Measurements from ENCODE around the gene AP1G2.

AP1G2 gene

DNA sequence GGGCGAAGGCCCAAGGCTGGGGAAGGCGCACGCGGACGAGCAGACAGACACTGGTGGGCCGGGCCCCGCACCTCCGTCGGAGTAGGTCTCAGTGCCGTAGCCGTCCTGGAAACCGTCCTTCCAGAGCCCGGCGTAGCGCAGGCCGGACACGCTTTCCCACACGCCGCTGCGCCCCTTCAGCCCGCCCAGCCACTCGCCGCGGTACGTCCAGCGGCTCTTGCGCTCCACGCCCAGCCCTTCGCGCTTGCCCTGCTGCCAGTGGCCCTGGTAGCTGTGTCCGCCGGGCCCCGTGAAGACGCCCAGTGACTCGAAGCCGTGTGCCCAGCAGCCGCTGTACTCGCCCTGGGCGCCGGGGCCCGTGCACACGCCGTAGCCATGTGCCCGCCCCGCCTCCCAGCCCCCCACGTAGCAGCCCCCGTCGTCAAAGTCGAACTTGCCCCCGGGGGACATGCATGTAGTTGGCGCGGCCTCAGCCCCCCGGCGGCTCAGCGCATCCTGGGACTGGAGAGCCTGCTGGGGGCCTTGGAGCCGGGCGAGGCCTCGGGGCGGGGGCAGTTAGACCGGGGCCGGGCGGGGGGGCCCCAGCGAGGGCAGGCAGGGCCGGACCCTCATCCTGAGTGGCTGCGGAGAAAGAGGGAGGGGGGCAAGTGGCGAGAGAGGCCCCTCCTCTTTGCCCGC lies 9.6 kb upstream of the AP1G2 start:
- peaks cover 44% of the 10 kb centered on the region for H3K27me3 ChIP-seq (replicated peaks)

DNA sequence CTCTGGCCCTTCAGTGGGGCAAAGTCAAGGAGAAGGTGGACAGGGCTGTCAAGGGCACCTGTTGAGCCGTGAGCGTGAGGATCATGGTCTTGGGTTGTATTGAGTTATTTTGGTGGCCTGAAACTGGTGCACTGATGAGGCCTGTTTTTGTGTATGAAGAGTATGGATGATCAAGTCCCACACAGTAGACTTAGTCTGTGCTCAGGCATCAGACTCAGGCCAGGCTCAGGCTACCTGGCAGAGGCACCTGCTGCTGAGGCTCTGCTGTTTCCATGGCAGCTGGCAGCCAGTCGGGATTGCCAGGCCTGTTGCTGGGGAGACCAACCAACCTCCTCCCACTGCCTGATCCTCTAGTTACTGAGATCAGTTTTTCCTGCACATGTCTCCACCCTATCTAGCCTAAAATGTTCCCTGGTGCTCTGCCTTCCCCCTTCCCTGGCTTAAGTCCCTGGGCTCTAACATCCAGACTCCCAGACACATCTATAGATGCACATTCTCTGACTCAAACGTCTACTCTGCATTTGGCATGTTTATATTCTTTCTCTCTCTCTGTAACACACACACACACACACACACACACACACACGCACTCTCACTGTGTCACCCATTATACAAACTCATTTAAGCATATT lies 5.9 kb upstream of the AP1G2 start:
- in situ Hi-C loops (cut with HindIII; ENCODE audit: low pct_ligation_motif_present, low sequenced_read_pairs) = no loop called here
- no peaks in the 10 kb centered on the region for H3K36me3 ChIP-seq (replicated peaks)
- H3K4me3 ChIP-seq (ENCODE audit: low read depth, low read length) = no peak overlapping the region
- DNase-seq = no peak
- peaks cover 32% of the 10 kb centered on the region for H3K27me3 ChIP-seq (replicated peaks)
- H3K27ac ChIP-seq = no peak overlapping the region
- TF ChIP-seq, protein P1, sequence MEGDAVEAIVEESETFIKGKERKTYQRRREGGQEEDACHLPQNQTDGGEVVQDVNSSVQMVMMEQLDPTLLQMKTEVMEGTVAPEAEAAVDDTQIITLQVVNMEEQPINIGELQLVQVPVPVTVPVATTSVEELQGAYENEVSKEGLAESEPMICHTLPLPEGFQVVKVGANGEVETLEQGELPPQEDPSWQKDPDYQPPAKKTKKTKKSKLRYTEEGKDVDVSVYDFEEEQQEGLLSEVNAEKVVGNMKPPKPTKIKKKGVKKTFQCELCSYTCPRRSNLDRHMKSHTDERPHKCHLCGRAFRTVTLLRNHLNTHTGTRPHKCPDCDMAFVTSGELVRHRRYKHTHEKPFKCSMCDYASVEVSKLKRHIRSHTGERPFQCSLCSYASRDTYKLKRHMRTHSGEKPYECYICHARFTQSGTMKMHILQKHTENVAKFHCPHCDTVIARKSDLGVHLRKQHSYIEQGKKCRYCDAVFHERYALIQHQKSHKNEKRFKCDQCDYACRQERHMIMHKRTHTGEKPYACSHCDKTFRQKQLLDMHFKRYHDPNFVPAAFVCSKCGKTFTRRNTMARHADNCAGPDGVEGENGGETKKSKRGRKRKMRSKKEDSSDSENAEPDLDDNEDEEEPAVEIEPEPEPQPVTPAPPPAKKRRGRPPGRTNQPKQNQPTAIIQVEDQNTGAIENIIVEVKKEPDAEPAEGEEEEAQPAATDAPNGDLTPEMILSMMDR (IDR thresholded peaks at IDR 0.05; ENCODE audit: low read depth, low read length, missing control alignments) = no peak

More for the DNA sequence above, 9.6 kb upstream of the AP1G2 start:
- TF ChIP-seq, protein P1 (IDR thresholded peaks at IDR 0.05; ENCODE audit: low read depth, low read length, missing control alignments) = no peak
- in situ Hi-C loops (cut with HindIII; ENCODE audit: low pct_ligation_motif_present, low sequenced_read_pairs) = no loop called here
- Histone ChIP-seq H3K4me3 (ENCODE audit: low read depth, low read length) (no peak overlapping the region), H3K36me3 (replicated peaks) (no peaks in the 10 kb centered on the region), H3K27ac (no peak overlapping the region)
- no peak for DNase-seq

DNA sequence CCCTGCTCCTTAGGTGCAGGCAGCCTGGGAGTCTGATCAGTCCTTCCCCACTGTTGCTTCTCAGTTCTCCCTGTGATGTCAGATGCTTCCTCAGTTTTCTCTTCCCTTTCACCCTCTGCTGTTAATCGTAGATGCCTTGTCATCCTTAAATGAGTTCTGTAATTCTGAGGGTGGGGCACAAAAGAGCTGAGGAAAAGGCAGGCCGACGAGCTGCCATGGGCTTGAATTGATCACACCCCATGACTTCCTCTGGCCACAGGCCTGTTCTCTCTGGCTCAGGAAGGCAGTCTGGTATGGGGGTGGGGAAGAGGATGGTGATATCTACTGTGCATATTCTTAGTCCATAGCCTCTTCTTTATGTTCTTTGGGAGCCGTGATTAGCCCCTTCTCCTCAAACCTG lies 5.2 kb upstream of the AP1G2 start:
- no peak for DNase-seq
- H3K27me3 ChIP-seq (replicated peaks) = peaks cover 28% of the 10 kb centered on the region
- TF ChIP-seq, protein P1 (IDR thresholded peaks at IDR 0.05; ENCODE audit: low read depth, low read length, missing control alignments) = no peak
- in situ Hi-C loops (cut with HindIII; ENCODE audit: low pct_ligation_motif_present, low sequenced_read_pairs) = no loop called here
- no peaks in the 10 kb centered on the region for H3K36me3 ChIP-seq (replicated peaks)
- no peak overlapping the region for H3K27ac ChIP-seq
- H3K4me3 ChIP-seq (ENCODE audit: low read depth, low read length) = no peak overlapping the region

DNA sequence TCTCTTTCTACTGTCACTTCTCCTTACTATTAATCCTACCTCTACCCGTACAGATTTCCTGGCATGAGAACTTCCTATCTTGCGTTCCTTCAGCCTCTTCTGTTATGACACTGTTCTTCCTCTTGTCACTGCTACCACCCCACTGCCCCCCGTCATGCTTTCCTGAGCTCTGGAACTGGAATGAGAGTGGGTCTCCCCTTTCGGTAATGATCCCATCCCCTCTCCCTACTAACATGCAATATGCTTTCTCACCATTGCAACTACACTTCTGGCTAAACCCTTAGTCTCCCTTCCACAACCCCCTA lies 4.9 kb upstream of the AP1G2 start:
- in situ Hi-C loops (cut with HindIII; ENCODE audit: low pct_ligation_motif_present, low sequenced_read_pairs) = no loop called here
- Histone ChIP-seq H3K27me3 (replicated peaks) (peaks cover 25% of the 10 kb centered on the region), H3K27ac (no peak overlapping the region), H3K4me3 (ENCODE audit: low read depth, low read length) (no peak overlapping the region), H3K36me3 (replicated peaks) (no peaks in the 10 kb centered on the region)
- TF ChIP-seq, protein P1 (IDR thresholded peaks at IDR 0.05; ENCODE audit: low read depth, low read length, missing control alignments) = no peak
- DNase-seq = no peak

DNA sequence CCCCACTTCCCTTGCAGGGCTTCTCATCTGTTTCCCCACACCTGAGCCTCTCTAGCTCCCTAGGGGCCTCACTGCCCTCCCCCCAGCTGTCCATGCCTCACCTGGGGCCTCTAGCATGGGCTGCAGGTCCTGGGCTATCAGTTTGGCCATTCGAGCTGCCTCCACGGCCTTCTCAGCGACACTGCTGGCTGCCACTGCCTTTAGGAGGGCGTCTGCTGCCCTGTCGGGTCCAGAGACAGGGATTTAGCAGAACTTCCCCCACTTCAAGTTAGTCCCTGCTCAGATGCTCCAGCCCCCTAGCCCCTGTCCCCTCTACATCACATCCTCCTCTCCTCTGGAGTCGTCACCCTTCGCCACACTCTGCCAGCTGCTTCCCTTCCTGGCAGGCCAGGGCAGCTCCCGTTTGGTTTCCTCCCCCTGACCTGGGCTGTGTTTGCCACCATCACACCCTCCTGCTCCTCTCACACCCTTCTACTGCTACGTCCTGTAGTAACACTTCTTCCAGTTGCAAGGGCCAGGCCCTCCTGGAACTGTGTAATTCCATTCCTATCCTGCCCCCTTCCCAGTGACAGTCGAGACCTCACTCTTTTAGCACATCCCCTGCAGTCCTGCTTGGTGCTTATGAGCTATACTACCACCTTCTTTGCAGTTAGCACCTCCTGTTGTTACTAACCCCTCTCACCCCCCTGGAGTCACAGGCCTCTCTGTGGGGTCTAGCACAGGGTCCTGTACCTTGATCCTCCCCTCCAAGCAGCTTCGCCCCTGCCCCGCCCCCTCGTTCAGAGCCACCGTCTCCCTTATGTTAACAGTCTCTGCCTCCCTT lies 4.3 kb upstream of the AP1G2 start:
- DNase-seq = no peak
- no peak overlapping the region for H3K27ac ChIP-seq
- H3K4me3 ChIP-seq (ENCODE audit: low read depth, low read length) = no peak overlapping the region
- H3K27me3 ChIP-seq (replicated peaks) = peaks cover 20% of the 10 kb centered on the region
- no peaks in the 10 kb centered on the region for H3K36me3 ChIP-seq (replicated peaks)
- TF ChIP-seq, protein P1 (IDR thresholded peaks at IDR 0.05; ENCODE audit: low read depth, low read length, missing control alignments) = no peak
- in situ Hi-C loops (cut with HindIII; ENCODE audit: low pct_ligation_motif_present, low sequenced_read_pairs) = no loop called here

Measured in brain microvascular endothelial cell (primary cell).